Activated CD4-positive, alpha-beta T cell treated with anti-CD3 and anti-CD28 coated beads, Interleukin-2, amount 50 U/mL, for 1 hour (primary cell): ENCODE data around the gene CGB8.
"Not testable (repeated sequence)": the region's sequence is repeated elsewhere in the genome, so short reads cannot be mapped to it uniquely, and the experiment has no call there.

ENCODE experiments used
- DNase-seq: peaks from one replicate; pipeline ENCODE4 v3.0.0-alpha.2; 2020

Gene CGB8

DNA sequence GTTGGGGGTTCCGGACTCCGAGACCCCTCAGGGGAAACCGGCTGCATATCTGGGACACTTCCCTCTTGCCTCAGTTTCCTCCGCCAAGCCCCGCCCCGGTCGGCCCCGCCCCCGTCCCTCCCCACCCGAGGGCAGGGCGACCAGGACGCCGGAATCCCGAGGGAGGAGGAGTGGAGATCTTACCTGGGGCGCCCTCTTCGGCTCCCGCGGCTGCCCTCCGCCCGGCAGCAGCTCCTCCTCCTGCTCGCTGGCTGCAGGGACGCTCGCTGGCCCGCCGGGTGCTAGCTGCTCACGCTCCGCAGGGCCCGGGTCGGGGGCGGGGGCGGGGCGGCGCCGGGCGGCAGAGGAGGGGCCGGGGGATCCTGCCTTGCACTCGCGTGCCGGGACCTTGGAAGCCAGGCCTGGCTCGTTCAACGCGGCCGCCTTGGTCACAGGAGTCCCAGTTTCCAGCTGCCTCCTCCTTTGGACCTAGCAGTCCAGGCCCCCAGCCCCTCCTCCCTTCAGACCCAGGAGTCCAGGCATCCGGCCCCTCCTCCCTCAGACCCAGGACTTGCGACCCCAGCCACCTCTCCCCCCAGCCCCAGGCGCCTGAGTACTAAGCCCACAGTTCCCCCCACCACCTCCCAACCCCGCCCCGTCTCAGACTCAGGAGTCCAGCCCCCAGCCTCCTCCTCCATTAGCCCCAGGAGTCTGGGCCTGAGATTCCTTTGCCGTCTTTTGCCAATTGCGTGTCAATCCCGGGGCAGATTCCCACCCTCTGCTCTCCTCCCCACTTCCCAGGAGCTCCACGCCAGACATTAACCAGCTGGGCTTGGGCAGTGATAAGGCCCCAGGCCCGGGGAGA, 16.1 kb upstream of the CGB8 start, which contains the start of gene NTF4:
TSS of gene NTF4 (minus strand) at position 51 of the 844 bp plus-strand sequence. CDS start 2,821 bp downstream, outside the sequence.
- DNase-seq, result no peak

DNA sequence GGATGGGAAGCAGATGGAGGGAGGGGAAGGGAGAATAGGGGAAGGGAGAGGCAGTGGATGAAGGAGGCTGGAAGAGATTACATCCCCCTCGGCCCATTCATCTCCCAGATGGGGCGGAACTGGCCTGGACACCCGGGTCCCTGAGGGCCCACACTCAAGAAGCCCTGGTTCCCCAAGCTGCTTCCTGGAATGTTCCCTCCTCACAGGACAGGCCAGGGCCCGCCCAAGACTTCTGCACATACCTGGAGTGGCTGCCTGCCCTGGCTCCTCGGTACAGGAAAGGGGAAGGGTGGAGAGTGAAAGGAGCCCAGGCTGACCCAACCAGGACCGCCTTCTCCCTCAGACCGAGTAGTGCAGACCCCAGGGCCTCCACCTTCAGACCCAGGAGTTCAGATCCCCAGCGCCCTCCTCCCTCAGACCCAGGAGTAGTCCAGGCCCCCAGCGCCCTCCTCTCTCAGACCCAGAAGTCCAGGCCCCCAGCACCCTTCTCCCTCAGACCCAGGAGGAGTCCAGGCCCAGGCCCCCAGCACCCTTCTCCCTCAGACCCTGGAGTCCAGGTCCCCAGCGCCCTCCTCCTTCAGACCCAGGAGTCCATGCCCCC, 15.2 kb upstream of the CGB8 start:
- no peak for DNase-seq

DNA sequence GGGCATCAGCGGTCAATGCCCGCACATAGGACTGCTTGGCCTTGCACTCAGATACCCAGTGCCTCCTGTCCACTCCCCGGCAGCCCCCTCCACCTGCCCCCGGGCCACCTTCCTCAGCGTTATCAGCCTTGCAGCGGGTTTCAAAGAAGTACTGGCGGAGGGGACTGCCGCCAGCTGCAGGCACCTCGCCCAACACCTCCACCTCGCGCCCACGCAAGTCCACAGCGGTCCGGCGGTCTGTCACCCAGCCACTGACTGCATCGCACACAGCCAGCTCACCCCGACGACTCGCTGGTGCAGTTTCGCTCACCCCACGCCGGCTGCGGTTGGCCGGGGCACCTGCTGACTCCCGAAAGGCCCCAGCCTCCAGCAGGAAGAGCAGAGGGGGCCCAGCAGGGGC, 12.5 kb upstream of the CGB8 start:
- no peak for DNase-seq

DNA sequence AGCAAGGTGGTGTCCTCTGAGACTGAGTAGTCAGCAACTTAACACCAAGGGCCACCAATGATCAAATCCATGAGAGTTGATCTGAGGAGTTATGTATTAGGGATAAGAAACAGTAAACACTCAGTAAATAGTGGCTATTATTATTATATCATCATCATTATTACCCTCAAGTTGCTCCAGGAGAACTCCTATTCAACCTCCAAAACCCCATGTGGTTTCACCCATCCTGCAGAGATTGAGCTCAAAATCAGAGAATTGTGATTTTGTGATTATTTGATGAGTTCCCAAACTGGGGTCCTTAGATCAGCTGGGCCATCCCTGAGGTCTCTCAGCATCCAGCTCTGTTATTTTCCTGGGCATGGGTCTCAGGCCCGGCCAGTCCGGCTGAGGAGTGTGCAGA, 12.1 kb upstream of the CGB8 start:
- DNase-seq, result no peak

DNA sequence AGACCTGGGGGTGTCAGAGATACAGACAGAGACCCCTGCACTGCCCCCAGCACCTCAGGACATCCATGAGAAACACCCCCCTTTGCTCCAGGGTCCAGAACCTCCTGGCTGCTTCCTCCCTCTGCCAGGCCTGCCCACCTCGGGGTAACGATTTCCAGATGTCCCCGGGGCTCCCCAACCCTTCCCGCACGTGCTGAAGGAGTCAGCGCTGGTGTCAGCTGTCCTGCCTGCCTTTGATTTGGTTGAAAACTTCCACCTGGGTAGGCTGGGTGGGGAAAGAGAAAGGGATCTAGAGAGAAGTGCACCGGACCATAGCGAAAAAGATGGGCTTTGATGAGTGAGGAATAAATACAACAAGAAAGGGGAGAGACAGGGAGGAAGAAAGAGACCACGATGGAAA, 10.1 kb upstream of the CGB8 start:
- no peak for DNase-seq

DNA sequence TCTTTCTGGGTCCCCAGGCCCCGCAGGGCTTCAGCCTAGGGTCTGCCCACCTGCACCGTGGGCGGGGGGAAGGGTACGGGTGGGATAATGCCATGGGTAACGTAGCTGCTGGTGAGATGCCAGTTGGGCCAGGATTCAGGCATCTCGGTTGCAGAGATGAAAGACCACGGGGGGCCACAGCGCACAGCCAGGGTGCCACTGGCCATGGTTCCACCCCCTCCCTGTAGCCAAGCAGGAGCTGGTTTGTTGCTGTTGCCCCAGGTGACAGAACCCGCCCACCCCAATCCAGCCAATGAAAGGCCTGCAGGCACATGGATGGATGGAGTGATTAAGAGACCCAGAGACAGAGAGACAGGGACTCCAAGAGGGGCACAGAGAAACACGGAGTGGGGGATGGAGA, 9.7 kb upstream of the CGB8 start:
- no peak for DNase-seq

DNA sequence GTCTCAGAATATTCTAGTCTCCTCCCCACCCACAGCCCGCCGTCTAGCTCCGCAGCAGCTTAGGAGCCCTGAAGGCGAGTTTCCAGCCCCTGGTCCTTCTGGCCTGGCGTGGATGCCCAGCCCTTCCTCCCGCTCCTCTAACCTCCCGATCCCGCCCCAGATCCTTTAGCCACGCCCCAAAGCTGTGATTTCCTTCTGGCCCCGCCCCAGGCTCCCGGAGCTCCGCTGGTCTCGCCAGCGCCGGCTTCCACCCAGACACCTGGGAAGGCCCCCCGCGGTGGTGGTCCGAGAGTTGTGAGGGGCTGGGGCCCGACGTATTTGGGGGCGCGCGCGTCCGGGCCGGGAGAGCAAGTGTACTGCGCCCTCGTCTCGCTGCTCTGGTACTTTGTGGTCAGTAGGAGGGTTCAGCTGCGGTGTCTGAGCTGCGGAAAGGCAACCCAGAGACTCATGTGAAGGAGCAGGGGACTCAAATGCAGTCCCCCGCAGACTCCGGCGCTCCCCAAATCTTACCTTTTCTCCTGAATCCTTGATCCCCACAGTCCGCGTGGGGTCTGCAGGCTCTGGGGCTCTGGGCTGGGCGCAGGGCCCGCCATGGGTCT, 8.8 kb upstream of the CGB8 start, which contains the start of gene CGB7:
TSS of gene CGB7 (minus strand) at position 114 of the 599 bp plus-strand sequence. CDS start 2,374 bp downstream, outside the sequence.
- DNase-seq, result peak; percentile 28

DNA sequence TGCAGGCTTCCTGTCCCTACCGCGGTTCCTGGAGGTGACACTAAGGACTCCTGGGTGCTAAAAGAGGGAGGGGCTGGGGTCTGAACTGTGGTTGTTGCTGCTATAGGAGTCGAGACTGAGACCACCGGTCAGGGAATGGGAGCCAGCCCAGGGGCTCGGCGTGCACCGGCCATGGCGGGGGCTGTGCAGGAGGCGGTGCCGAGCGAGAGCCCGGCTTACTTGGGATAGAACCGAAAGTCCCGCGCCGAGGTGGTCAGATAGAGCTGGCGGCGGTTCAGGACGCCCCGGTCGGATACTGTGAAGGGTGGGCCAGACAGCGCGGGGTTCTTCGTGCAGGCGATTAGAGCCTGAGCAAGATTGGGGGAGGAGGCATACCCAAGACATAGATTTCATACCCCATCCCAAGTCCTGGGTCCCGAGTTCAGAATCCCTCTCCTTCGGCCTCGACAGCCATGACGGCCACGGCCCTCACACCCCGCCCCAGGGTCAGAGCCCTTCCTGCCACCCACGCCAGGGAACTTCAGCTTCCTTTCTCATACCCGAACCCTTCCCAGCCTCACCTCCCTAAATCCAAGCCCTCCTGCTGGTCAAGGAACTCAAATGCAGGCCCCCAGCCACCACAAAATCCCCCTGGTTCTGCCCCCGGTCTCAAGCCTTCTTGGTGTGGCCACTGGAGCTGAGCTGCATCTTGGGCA, 8.1 kb upstream of the CGB8 start:
- DNase-seq, result not testable (repeated sequence)

DNA sequence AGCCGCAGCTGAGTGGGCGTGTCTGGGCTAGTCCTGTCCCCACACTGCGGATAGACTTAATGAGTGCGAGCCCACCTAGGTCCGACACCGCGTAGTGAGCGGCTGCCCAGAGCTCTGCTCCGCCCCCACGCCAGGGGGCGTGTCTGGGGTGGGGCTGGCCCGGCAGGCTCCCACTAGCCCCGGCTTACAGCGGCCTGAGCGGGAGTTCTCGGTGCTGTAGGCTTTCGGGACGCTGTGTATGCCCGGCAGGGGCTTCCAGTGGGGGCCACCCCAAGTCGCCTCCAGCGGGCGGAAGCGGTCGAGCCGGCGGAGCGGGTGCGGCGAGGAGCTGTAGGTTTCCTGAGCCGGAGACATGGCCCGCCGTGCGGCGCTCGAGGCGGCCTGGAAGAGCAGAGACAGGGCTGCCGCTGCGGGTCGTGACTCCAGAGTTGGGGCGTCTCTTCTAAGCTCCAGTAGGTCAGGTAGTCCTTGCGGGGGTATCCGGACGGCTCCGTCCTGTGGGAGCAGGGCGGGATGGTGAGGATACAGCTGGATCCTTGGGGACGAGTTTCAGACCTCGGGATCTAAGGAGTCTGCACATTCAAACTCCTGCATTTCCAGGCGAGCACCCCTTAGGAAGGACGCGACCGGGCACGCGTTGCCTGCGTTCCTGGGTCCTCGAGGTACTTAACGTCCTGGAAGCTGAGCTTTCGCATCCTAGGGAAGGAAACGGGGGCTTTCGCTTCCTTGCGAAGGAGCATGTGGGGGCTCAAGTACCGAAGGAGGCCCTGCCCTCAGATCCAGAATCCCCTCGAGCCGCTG, 7.4 kb upstream of the CGB8 start:
- peak; percentile 43 for DNase-seq

DNA sequence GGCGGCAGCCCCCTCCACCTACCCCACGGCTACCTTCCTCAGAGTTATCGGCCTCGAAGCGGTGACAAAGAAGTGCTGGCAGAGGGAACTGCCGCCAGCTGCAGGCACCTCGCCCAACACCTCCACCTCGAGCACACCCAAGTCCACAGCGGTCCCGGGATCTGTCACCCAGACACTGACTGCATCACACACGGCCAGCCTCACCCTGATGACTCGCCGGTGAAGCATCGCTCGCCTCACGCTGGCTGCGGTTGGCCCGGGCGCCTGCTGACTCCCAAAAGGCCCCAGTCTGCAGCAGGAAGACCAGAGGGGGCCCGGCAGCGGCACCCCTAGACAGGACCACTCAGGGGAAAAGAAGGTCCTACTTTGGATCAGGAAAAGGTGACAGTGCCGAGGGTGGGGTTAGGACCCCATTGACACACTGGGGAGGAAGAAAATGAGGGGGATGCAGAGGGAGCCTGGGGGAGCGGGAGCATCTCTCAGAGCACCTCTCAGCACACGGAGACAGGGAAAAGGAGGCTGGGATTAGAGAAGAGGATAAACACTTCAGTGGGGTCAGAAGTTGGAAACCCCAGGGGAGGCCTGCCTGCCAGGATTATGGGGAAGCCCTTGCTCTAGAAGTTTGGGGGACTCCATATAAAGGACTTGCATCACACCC, 1.6 kb upstream of the CGB8 start:
- DNase-seq, result not testable (repeated sequence)

DNA sequence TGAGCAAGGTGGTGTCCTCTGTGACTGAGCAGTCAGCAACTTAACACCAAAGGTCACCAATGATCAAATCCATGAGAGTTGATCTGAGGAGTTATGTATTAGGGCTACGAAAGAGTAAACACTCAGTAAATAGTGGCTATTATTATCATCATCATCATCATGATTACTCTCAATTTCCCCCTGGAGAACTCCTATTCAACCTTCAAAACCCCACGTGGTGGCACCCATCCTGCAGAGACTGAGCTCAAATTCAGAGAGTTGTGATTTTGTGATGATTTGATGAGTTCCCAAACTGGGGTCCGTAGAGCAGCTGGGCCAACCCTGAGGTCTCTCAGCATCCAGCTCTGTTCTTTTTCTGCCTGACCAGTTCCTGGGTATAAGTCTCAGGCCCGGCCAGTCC, 923 bp upstream of the CGB8 start:
- not testable (repeated sequence) for DNase-seq

DNA sequence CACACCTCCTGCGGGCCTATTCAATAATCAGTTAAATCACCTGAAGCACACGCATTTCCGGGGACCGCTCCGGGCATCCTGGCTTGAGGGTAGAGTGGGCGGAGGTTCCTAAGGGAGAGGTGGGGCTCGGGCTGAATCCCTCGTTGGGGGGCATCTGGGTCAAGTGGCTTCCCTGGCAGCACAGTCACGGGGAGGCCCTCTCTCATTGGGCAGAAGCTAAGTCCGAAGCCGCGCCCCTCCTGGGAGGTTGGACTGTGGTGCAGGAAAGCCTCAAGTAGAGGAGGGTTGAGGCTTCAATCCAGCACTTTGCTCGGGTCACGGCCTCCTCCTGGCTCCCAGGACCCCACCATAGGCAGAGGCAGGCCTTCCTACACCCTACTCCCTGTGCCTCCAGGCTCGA, 5.4 kb downstream of the CGB8 start, which contains the start of gene CGB5:
TSS of gene CGB5 (plus strand) at position 301 of the 400 bp plus-strand sequence. CDS start 362 bp downstream, outside the sequence.
- not testable (repeated sequence) for DNase-seq

DNA sequence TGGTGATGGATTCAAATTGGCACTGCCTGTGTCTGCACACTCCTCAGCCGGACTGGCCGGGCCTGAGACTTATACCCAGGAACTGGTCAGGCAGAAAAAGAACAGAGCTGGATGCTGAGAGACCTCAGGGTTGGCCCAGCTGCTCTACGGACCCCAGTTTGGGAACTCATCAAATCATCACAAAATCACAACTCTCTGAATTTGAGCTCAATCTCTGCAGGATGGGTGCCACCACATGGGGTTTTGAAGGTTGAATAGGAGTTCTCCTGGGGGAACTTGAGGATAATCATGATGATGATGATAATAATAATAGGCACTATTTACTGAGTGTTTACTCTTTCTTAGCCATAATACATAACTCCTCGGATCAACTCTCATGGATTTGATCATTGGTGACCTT, 6.2 kb downstream of the CGB8 start:
- not testable (repeated sequence) for DNase-seq

DNA sequence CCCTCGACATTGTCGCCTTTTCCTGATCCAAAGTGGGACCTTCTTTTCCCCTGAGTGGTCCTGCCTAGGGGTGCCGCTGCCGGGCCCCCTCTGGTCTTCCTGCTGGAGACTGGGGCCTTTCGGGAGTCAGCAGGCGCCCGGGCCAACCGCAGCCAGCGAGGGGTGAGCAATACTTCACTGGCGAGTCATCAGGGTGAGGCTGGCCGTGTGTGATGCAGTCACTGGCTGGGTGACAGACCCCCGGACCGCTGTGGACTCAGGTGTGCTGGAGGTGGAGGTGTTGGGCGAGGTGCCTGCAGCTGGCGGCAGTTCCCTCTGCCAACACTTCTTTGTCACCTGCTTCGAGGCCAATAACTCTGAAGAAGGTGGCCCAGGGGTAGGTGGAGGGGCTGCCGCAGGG, 6.7 kb downstream of the CGB8 start:
- DNase-seq, result no peak

DNA sequence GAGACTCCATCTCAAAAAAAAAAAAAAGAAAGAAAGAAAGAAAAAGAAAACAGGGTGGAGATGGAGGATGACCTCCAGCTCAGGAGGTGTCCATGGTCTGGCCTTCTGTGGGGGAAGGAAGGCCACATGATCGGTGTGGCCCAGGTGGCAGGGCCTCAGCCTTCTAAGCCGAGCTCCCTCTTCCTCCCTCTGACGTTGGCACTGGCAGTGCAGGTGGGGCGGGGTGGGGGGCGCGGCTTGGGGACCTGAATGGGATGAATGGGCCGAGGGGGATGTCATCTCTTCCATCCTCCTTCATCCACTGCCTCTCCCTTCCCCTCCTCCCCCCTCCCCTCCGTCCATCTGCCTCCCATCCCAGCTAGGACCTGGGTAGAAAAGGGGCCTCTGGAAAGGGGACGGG, 9.2 kb downstream of the CGB8 start:
- DNase-seq, result not testable (repeated sequence)

DNA sequence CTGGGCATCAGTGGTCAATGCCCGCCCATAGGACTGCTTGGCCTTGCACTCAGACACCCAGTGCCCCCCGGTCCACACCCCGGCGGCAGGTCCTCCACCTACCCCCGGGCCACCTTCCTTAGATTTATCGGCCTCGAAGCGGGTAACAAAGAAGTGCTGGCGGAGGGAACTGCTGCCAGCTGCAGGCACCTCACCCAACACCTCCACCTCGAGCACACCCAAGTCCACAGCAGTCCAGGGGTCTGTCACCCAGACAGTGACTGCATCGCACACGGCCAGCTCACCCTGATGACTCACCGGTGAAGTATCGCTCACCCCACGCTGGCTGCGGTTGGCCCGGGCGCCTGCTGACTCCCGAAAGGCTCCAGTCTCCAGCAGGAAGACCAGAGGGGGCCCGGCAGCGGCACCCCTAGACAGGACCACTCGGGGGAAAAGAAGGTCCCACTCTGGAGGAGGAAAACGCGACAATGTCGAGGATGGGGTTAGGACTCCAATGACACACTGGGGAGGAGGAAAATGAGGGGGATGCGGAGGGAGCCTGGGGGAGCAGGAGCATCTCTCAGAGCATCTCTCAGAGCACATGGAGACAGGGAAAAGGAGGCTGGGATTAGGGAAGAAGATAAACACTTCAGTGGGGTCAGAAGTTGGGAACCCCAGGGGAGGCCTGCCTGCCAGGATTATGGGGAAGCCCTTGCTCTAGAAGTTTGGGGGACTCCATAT, 10.2 kb downstream of the CGB8 start:
- not testable (repeated sequence) for DNase-seq

DNA sequence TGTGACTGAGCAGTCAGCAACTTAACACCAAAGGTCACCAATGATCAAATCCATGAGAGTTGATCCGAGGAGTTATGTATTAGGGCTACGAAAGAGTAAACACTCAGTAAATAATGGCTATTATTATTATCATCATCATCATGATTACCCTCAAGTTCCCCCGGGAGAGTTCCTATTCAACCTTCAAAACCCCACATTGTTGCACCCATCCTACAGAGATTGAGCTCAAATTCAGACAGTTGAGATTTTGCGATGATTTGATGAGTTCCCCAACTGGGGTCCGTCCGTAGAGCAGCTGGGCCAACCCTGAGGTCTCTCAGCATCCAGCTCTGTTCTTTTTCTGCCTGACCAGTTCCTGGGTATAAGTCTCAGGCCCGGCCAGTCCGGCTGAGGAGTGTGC, 10.8 kb downstream of the CGB8 start:
- DNase-seq, result not testable (repeated sequence)

DNA sequence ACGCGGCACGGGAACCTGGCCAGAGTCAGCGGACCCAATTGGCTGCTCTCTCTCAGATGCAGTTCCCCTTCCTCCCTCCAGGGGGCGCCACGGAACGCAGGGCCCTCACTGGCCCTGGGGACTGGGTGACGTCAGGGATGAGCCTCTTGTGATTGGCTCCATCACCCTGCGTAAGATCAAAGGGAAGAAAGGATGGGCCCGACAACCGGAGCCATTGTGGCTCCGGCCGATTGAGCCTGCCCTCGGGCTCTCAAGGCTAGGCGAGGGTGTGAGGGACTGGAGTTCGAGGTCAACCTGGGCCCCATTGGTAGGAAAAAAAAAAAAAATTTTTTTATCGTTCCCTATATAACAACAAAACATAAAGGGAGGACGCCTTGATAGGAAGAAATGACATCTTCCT, 12.1 kb downstream of the CGB8 start, which contains the start of gene CGB1:
TSS of gene CGB1 (minus strand) at position 81 of the 400 bp plus-strand sequence. CDS start 184 bp downstream, outside the sequence.
- peak; percentile 24 for DNase-seq

DNA sequence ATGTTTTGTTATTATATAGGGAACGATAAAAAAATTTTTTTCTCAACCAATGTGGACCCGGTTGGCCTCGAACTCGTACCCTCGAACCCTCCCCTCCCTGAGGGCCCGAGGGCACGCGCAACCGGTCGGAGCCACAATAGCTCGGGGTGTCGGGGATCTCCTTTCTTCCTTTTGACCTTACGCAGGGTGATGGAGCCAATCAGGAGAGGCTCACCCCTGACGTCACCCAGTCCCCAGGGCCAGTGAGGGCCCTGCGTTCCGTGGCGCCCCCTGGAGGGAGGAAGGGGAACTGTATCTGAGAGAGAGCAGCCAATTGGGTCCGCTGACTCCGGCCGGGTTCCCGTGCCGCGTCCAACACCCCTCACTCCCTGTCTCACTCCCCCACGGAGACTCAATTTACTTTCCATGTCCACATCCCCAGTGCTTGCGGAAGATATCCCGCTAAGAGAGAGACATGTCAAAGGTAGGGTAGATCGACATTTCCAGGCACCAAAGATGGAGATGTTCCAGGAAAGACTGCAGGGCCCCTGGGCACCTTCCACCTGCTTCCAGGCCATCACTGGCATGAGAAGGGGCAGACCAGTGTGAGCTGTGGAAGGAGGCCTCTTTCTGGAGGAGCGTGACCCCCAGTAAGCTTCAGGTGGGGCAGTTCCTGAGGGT, 17.1 kb downstream of the CGB8 start, which contains the start of gene CGB2:
TSS of gene CGB2 (plus strand) at position 249 of the 660 bp plus-strand sequence. CDS start at position 455, 206 bp downstream.
- peak; percentile 43 for DNase-seq

DNA sequence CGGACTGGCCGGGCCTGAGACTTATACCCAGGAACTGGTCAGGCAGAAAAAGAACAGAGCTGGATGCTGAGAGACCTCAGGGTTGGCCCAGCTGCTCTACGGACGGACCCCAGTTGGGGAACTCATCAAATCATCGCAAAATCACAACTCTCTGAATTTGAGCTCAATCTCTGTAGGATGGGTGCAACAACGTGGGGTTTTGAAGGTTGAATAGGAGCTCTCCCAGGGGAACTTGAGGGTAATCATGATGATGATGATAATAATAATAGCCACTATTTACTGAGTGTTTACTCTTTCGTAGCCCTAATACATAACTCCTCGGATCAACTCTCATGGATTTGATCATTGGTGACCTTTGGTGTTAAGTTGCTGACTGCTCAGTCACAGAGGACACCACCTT, 18.6 kb downstream of the CGB8 start:
- DNase-seq, result not testable (repeated sequence)
